ENCODE results near the gene PEX16.

- TF ChIP-seq CTCF (IDR thresholded peaks at IDR 0.05) = no peak
- TF ChIP-seq EP300 (IDR thresholded peaks at IDR 0.05) = no peak
- TF ChIP-seq POLR2A (IDR thresholded peaks at IDR 0.05) = no peak
- no peak for TF ChIP-seq POLR2AphosphoS5 (IDR thresholded peaks at IDR 0.05)
Measured at GRCh38 chr11:45934580-45935318, 17.1 kb upstream of the PEX16 start.

Measured in stomach (tissue), 4 donors.